Measurements from ENCODE around the gene PLIN4. TPM values are rescaled to one million over a fixed set of nuclear protein-coding genes. Genes with fewer than 3 reads are reported as not detected.
A peak's percentile ranks its signal among the peaks of the same experiment; 100 is the strongest.
"Not testable (repeated sequence)": the region's sequence is repeated elsewhere in the genome, so short reads cannot be mapped to it uniquely, and the experiment has no call there.

Gene PLIN4, protein sequence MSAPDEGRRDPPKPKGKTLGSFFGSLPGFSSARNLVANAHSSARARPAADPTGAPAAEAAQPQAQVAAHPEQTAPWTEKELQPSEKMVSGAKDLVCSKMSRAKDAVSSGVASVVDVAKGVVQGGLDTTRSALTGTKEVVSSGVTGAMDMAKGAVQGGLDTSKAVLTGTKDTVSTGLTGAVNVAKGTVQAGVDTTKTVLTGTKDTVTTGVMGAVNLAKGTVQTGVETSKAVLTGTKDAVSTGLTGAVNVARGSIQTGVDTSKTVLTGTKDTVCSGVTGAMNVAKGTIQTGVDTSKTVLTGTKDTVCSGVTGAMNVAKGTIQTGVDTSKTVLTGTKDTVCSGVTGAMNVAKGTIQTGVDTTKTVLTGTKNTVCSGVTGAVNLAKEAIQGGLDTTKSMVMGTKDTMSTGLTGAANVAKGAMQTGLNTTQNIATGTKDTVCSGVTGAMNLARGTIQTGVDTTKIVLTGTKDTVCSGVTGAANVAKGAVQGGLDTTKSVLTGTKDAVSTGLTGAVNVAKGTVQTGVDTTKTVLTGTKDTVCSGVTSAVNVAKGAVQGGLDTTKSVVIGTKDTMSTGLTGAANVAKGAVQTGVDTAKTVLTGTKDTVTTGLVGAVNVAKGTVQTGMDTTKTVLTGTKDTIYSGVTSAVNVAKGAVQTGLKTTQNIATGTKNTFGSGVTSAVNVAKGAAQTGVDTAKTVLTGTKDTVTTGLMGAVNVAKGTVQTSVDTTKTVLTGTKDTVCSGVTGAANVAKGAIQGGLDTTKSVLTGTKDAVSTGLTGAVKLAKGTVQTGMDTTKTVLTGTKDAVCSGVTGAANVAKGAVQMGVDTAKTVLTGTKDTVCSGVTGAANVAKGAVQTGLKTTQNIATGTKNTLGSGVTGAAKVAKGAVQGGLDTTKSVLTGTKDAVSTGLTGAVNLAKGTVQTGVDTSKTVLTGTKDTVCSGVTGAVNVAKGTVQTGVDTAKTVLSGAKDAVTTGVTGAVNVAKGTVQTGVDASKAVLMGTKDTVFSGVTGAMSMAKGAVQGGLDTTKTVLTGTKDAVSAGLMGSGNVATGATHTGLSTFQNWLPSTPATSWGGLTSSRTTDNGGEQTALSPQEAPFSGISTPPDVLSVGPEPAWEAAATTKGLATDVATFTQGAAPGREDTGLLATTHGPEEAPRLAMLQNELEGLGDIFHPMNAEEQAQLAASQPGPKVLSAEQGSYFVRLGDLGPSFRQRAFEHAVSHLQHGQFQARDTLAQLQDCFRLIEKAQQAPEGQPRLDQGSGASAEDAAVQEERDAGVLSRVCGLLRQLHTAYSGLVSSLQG (N-terminal part only)
- polyA plus RNA-seq: 1.8 TPM
- long read RNA-seq, donor 1, partial matches to known transcripts: 6 of 6 reads
- long read RNA-seq, donor 1, other reads (novel, unspliced or antisense): 0 of 6 reads
- long read RNA-seq, donor 2: 0 reads
- long read RNA-seq, donor 3: 0 reads
- long read RNA-seq, donor 4: 0 reads
- long read RNA-seq, donor 5: 0 reads
- long read RNA-seq, donor 6: 0 reads
- long read RNA-seq, donor 7, partial matches to known transcripts: 13 of 20 reads
- long read RNA-seq, donor 7, other reads (novel, unspliced or antisense): 7 of 20 reads
- long read RNA-seq, donor 8: 0 reads
- long read RNA-seq, donor 9: 0 reads
- long read RNA-seq, donor 10: 0 reads
- long read RNA-seq, donor 11: 0 reads

- no peaks in the 10 kb centered on the region for H3K36me3 ChIP-seq (ENCODE audit: control insufficient read depth, insufficient read depth, low read length)
- no peak for DNase-seq
- peaks cover 2% of the 10 kb centered on the region for H3K27me3 ChIP-seq (ENCODE audit: control insufficient read depth, insufficient read depth, low read length)
- no peaks in the 10 kb centered on the region for H3K9me3 ChIP-seq (ENCODE audit: control insufficient read depth, low read depth, low read length)
- WGBS (ENCODE audit: insufficient coverage, low lambda C conversion rate): 80% methylated on average over 1 of the region's 34 CpGs
- no peak within 1 kb of the TSS for H3K4me3 ChIP-seq (ENCODE audit: low read length)
- peak within 1 kb of the TSS; percentile 40 for H3K27ac ChIP-seq (ENCODE audit: low read length)
- H3K4me1 ChIP-seq (ENCODE audit: control insufficient read depth, insufficient read depth, low read length): no peaks in the 10 kb centered on the region
Observed at GRCh38 chr19:4518345-4519171, at the start of gene PLIN4. Gene PLIN4, minus strand, starts transcription at chr19:4518486. Its CDS starts 214 bp downstream, at chr19:4518272.

DNA sequence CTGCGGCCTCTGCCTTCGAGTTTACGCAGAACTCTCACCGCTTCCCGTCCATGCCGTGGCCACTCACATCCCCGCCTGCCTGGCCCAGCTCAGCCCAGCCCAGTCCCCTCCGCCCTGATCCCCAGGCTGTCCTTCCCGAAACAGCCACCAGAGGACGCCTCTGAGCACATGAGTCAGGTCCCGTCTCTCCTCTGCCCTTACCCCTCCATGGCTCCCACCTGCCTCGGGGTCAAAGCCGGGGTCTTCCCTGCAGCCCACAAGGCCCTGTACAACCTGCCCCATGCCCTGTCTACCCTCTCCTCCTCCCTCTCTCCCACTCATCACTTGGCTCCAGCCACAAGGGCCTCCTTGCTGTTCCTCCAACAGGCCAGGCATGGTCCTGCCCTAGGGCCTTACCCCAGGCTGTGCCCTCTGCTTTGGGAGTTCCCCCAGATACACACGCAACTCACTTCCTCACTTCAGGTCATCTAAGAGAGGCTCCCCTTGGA is 49.3 kb upstream of the PLIN4 start:
- WGBS (ENCODE audit: insufficient coverage, low lambda C conversion rate): no CpG with 5 or more reads among the region's 14 CpGs
- H3K9me3 ChIP-seq (ENCODE audit: control insufficient read depth, low read depth, low read length): no peaks in the 10 kb centered on the region
- peak in 1 of 2 donors; percentile 31 for DNase-seq
- no peak overlapping the region for H3K27ac ChIP-seq (ENCODE audit: low read length)
- H3K4me1 ChIP-seq (ENCODE audit: control insufficient read depth, insufficient read depth, low read length): no peaks in the 10 kb centered on the region
- no peaks in the 10 kb centered on the region for H3K27me3 ChIP-seq (ENCODE audit: control insufficient read depth, insufficient read depth, low read length)
- H3K4me3 ChIP-seq (ENCODE audit: low read length): no peak overlapping the region
- H3K36me3 ChIP-seq (ENCODE audit: control insufficient read depth, insufficient read depth, low read length): no peaks in the 10 kb centered on the region

DNA sequence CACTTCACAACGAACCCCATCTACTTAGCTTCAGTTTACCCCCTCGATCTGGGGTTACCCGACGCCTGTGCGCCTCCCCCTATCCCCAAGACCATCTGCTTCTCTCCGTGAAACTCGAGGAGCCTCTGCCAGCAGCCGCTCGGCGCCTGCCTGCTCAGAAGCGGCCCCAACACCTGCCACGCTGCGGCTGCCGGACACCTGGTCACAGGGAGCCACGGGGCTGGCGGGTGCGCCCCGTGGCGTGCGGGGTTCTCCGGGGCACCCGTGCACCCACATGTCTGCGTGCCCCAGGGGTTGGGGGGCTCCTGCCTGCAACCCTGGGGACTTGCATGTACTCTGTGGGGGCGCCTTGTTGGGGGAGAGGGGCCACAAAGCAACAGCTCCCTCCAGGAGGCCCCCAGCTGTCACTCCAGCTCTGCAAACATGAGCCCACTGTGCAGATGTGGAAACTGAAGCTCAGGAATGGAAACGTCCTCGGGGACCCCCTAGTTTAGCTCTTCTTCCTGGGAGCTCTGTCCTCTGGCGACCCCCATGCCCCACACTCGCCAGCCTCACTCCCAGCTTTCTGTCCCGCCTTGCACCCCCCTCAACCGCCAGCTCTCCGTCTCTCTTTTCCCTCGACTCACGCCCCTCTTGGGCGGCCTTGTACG is 48.2 kb upstream of the PLIN4 start:
- Histone ChIP-seq H3K4me3 (ENCODE audit: low read length) (no peak overlapping the region), H3K36me3 (ENCODE audit: control insufficient read depth, insufficient read depth, low read length) (no peaks in the 10 kb centered on the region), H3K4me1 (ENCODE audit: control insufficient read depth, insufficient read depth, low read length) (no peaks in the 10 kb centered on the region), H3K27me3 (ENCODE audit: control insufficient read depth, insufficient read depth, low read length) (no peaks in the 10 kb centered on the region), H3K27ac (ENCODE audit: low read length) (no peak overlapping the region), H3K9me3 (ENCODE audit: control insufficient read depth, low read depth, low read length) (no peaks in the 10 kb centered on the region)
- DNase-seq: no peak
- WGBS (ENCODE audit: insufficient coverage, low lambda C conversion rate): 97% methylated on average over 5 of the region's 35 CpGs

DNA sequence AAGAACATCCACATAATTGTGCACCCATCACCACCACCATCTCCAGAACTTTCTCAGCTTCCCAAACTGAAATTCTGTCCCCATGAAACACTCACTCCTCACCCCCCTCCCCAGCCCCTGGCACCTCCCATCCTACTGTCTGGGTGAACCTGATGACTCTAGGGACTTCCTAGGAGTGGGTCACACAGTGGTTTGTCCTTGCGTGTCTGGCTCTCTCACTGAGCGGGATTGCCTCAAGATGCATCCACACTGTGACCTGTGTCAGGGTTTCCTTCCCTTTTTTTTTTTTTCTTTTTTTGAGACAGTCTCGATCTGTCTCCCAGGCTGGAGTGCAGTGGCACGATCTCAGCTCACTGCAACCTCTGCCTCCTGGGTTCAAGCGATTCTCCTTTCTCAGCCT is 45.3 kb upstream of the PLIN4 start:
- no CpG with 5 or more reads among the region's 5 CpGs for WGBS (ENCODE audit: insufficient coverage, low lambda C conversion rate)
- not testable (repeated sequence) for H3K4me3 ChIP-seq (ENCODE audit: low read length); H3K27me3 ChIP-seq (ENCODE audit: control insufficient read depth, insufficient read depth, low read length); DNase-seq; H3K27ac ChIP-seq (ENCODE audit: low read length); H3K4me1 ChIP-seq (ENCODE audit: control insufficient read depth, insufficient read depth, low read length); H3K36me3 ChIP-seq (ENCODE audit: control insufficient read depth, insufficient read depth, low read length); H3K9me3 ChIP-seq (ENCODE audit: control insufficient read depth, low read depth, low read length)

- H3K9me3 ChIP-seq (ENCODE audit: control insufficient read depth, low read depth, low read length); H3K4me3 ChIP-seq (ENCODE audit: low read length); H3K4me1 ChIP-seq (ENCODE audit: control insufficient read depth, insufficient read depth, low read length); DNase-seq; H3K27me3 ChIP-seq (ENCODE audit: control insufficient read depth, insufficient read depth, low read length); H3K36me3 ChIP-seq (ENCODE audit: control insufficient read depth, insufficient read depth, low read length); H3K27ac ChIP-seq (ENCODE audit: low read length): not testable (repeated sequence)
- no CpG with 5 or more reads among the region's 7 CpGs for WGBS (ENCODE audit: insufficient coverage, low lambda C conversion rate)
Observed at GRCh38 chr19:4562085-4562484, 43.8 kb upstream of the PLIN4 start.

DNA sequence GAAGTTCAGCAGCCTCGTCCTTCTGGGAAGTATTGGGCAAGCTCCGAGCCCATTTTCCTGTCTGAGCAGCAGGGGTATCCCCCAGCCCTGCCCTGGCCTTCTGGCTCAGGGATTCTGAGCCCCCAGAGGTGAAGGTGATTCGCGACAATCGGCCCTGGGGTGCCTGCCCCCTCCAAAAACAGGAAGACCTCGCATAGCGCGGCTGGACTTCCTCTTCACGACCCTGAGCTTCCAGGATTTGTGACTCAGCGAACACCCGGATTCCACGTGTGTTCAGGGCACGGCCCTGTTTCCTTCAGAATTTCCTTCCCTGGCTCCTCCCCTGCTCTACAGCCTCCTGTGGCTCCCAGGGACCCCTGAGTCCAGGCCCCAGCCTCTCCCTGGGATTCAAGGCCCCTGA is 41.3 kb upstream of the PLIN4 start, which contains the start of gene SEMA6B:
Gene SEMA6B (minus strand): TSS at position 116 of the 400 bp plus-strand sequence. CDS start 1,227 bp downstream, outside the sequence.
- H3K27me3 ChIP-seq (ENCODE audit: control insufficient read depth, insufficient read depth, low read length): no peaks in the 10 kb centered on the region
- H3K4me3 ChIP-seq (ENCODE audit: low read length): peak within 1 kb of the TSS; percentile 18
- H3K9me3 ChIP-seq (ENCODE audit: control insufficient read depth, low read depth, low read length): no peaks in the 10 kb centered on the region
- no CpG with 5 or more reads among the region's 13 CpGs for WGBS (ENCODE audit: insufficient coverage, low lambda C conversion rate)
- no peaks in the 10 kb centered on the region for H3K4me1 ChIP-seq (ENCODE audit: control insufficient read depth, insufficient read depth, low read length)
- H3K27ac ChIP-seq (ENCODE audit: low read length): no peak within 1 kb of the TSS
- no peak for DNase-seq
- no peaks in the 10 kb centered on the region for H3K36me3 ChIP-seq (ENCODE audit: control insufficient read depth, insufficient read depth, low read length)

GRCh38 chr19:4557971-4558941 is 40.0 kb upstream of the PLIN4 start:
- Histone ChIP-seq H3K36me3 (ENCODE audit: control insufficient read depth, insufficient read depth, low read length) (no peaks in the 10 kb centered on the region), H3K27ac (ENCODE audit: low read length) (no peak overlapping the region), H3K9me3 (ENCODE audit: control insufficient read depth, low read depth, low read length) (no peaks in the 10 kb centered on the region), H3K27me3 (ENCODE audit: control insufficient read depth, insufficient read depth, low read length) (no peaks in the 10 kb centered on the region), H3K4me1 (ENCODE audit: control insufficient read depth, insufficient read depth, low read length) (no peaks in the 10 kb centered on the region), H3K4me3 (ENCODE audit: low read length) (peak overlapping the region; percentile 10)
- WGBS (ENCODE audit: insufficient coverage, low lambda C conversion rate): 33% methylated on average over 6 of the region's 44 CpGs
- no peak for DNase-seq
